Mesenchymal stem cell (in vitro differentiated cells and primary cell): Measurements from ENCODE around the gene SBNO2.

ENCODE experiments used
- DNase-seq: peaks from one replicate; pipeline ENCODE4 v3.0.0-alpha.2; 2013
- H2AFZ ChIP-seq: one replicate; pipeline ENCODE4 v1.6.1; 2013; ENCODE audit warnings: low read depth, mild to moderate bottlenecking, control low read depth, inconsistent platforms, low read length, moderate library complexity
- H2AK5ac ChIP-seq: 2 replicates; pipeline ENCODE4 v1.6.1; 2013; ENCODE audit warnings: low read length, moderate library complexity, mild to moderate bottlenecking, inconsistent platforms; ENCODE audit not compliant: severe bottlenecking
- H2BK120ac ChIP-seq: one replicate; pipeline ENCODE4 v1.6.1; 2013; ENCODE audit warnings: low read depth, mild to moderate bottlenecking, inconsistent platforms, low read length, moderate library complexity
- H2BK12ac ChIP-seq, 2 experiments: one replicate each; pipeline ENCODE4 v1.6.1; 2013; ENCODE audit warnings: inconsistent platforms in 2 of 2, low read length in 2 of 2, mild to moderate bottlenecking in 2 of 2, moderate library complexity in 2 of 2, control low read depth in 1 of 2
- H2BK15ac ChIP-seq: one replicate; pipeline ENCODE4 v1.6.1; 2013; ENCODE audit warnings: mild to moderate bottlenecking, low read depth, inconsistent platforms; ENCODE audit not compliant: poor library complexity, severe bottlenecking
- H2BK5ac ChIP-seq: 2 replicates; pipeline ENCODE4 v1.6.1; 2013; ENCODE audit warnings: low read depth, mild to moderate bottlenecking, low read length, control low read depth, inconsistent platforms; ENCODE audit not compliant: poor library complexity, severe bottlenecking
- H3K14ac ChIP-seq, 2 experiments: one replicate each; pipeline ENCODE4 v1.6.1; 2013; ENCODE audit warnings: inconsistent platforms in 2 of 2, low read length in 2 of 2, control low read depth in 1 of 2, mild to moderate bottlenecking in 1 of 2, moderate library complexity in 1 of 2
- H3K18ac ChIP-seq, 2 experiments: one replicate each; pipeline ENCODE4 v1.6.1; 2013; ENCODE audit warnings: inconsistent platforms in 2 of 2, low read length in 2 of 2, control low read depth in 1 of 2, low read depth in 1 of 2, mild to moderate bottlenecking in 1 of 2
- H3K23ac ChIP-seq, 2 experiments: one replicate each; pipeline ENCODE4 v1.6.1; 2013; ENCODE audit warnings: inconsistent platforms in 2 of 2, low read length in 2 of 2, mild to moderate bottlenecking in 2 of 2, moderate library complexity in 2 of 2, control low read depth in 1 of 2
- H3K27ac ChIP-seq: 2 replicates; pipeline ENCODE4 v1.5.1; 2013; ENCODE audit warnings: mild to moderate bottlenecking, moderate library complexity, low read length, control low read depth, inconsistent platforms; ENCODE audit not compliant: poor library complexity, severe bottlenecking
- H3K27me3 ChIP-seq, 2 experiments: 2 replicates each; pipeline versions ENCODE4 v1.6.1 to v1.7.0; 2013; ENCODE audit warnings: low read length in 2 of 2, mild to moderate bottlenecking in 2 of 2, moderate library complexity in 2 of 2, control low read depth in 1 of 2, inconsistent platforms in 1 of 2; ENCODE audit not compliant: control insufficient read depth in 1 of 2, insufficient read depth in 1 of 2
- H3K36me3 ChIP-seq, 2 experiments: 2 replicates each; pipeline versions ENCODE4 v1.6.1 to v1.7.0; 2013; ENCODE audit warnings: low read length in 2 of 2, control low read depth in 1 of 2, inconsistent platforms in 1 of 2, low read depth in 1 of 2, mild to moderate bottlenecking in 1 of 2; ENCODE audit not compliant: insufficient read depth in 2 of 2, control insufficient read depth in 1 of 2
- H3K4ac ChIP-seq, 2 experiments: one replicate each; pipeline ENCODE4 v1.6.1; 2013; ENCODE audit warnings: inconsistent platforms in 2 of 2, low read length in 2 of 2, mild to moderate bottlenecking in 2 of 2, moderate library complexity in 2 of 2, control low read depth in 1 of 2, low read depth in 1 of 2
- H3K4me1 ChIP-seq: 2 replicates; pipeline ENCODE4 v1.6.1; 2013; ENCODE audit warnings: low read depth, low read length, control low read depth; ENCODE audit not compliant: control insufficient read depth, insufficient read depth
- H3K4me2 ChIP-seq: 2 replicates; pipeline ENCODE4 v1.6.1; 2013; ENCODE audit warnings: low read length, mild to moderate bottlenecking, inconsistent platforms; ENCODE audit not compliant: poor library complexity, severe bottlenecking
- H3K4me3 ChIP-seq, 2 experiments: 2 replicates each; pipeline versions ENCODE4 v1.5.1 to v1.7.0; 2013; ENCODE audit warnings: low read length in 2 of 2, mild to moderate bottlenecking in 2 of 2, control low read depth in 1 of 2, low read depth in 1 of 2; ENCODE audit not compliant: insufficient read depth in 1 of 2
- H3K79me1 ChIP-seq: replicated peaks from 2 replicates; pipeline ENCODE4 v1.6.1; 2013; ENCODE audit warnings: mild to moderate bottlenecking, control low read depth, low read length, inconsistent platforms; ENCODE audit not compliant: poor library complexity, severe bottlenecking
- H3K9ac ChIP-seq: 2 replicates; pipeline ENCODE4 v1.7.0; 2013; ENCODE audit warnings: mild to moderate bottlenecking, low read length, moderate library complexity
- H3K9me3 ChIP-seq: 2 replicates; pipeline ENCODE4 v1.7.0; 2013; ENCODE audit warnings: mild to moderate bottlenecking, low read length; ENCODE audit not compliant: control insufficient read depth
- H4K8ac ChIP-seq: one replicate; pipeline ENCODE4 v1.6.1; 2013; ENCODE audit warnings: inconsistent platforms, mild to moderate bottlenecking, low read length, moderate library complexity
- H4K91ac ChIP-seq: one replicate; pipeline ENCODE4 v1.6.1; 2013; ENCODE audit warnings: mild to moderate bottlenecking, low read length, inconsistent platforms
- WGBS: methylation state at CpG from one replicate; pipeline ENCODE4 v1.1.7; 2013; ENCODE audit warnings: mixed read lengths; 5-methylcytosine and 5-hydroxymethylcytosine counted together

SBNO2 gene

GRCh38 chr19:1177322-1178114 lies 3.5 kb upstream of the SBNO2 start:
- Histone ChIP-seq H3K4me2 (peak overlapping the region; percentile 46), H3K9me3 (no peaks in the 10 kb centered on the region), H3K14ac (no peak overlapping the region), H2AK5ac (peak overlapping the region; percentile 70), H3K27me3 (no peaks in the 10 kb centered on the region), H2BK120ac (no peak overlapping the region), H3K4ac (peak overlapping the region; percentile 73 to 78), H3K36me3 (no peaks in the 10 kb centered on the region), H3K4me3 (peak overlapping the region in 1 of 2 experiments; percentile 41), H2AFZ (no peak overlapping the region), H3K9ac (peak overlapping the region; percentile 75), H3K4me1 (peaks cover 36% of the 10 kb centered on the region), H2BK12ac (peak overlapping the region; percentile 27 to 76), H4K91ac (peak overlapping the region; percentile 78), H3K23ac (peak overlapping the region in 1 of 2 experiments; percentile 56), H2BK5ac (peak overlapping the region; percentile 54), H4K8ac (peak overlapping the region; percentile 52), H3K79me1 (peaks cover 2% of the 10 kb centered on the region), H2BK15ac (no peak overlapping the region), H3K18ac (peak overlapping the region; percentile 80 to 81), H3K27ac (peak overlapping the region; percentile 95)
- peak; percentile 91 for DNase-seq
- WGBS, result 56% methylated on average over 24 of the region's 25 CpGs

- H2BK12ac ChIP-seq, result peak overlapping the region in 1 of 2 experiments; percentile 57
- H3K27me3 ChIP-seq, result no peaks in the 10 kb centered on the region
- H3K4me2 ChIP-seq, result peak overlapping the region; percentile 91
- peak overlapping the region; percentile 2 for H2AFZ ChIP-seq
- H3K23ac ChIP-seq, result peak overlapping the region in 1 of 2 experiments; percentile 14
- H3K79me1 ChIP-seq, result no peaks in the 10 kb centered on the region
- H2AK5ac ChIP-seq, result peak overlapping the region; percentile 31
- H3K9me3 ChIP-seq, result no peaks in the 10 kb centered on the region
- H3K9ac ChIP-seq, result peak overlapping the region; percentile 98
- H3K36me3 ChIP-seq, result peaks cover 4 to 31% of the 10 kb centered on the region in 2 experiments
- peak overlapping the region; percentile 98 for H2BK120ac ChIP-seq
- peaks cover 64% of the 10 kb centered on the region for H3K4me1 ChIP-seq
- H4K91ac ChIP-seq, result peak overlapping the region; percentile 91
- peak; percentile 60 for DNase-seq
- H3K27ac ChIP-seq, result peak overlapping the region; percentile 82
- H3K4ac ChIP-seq, result peak overlapping the region; percentile 90 to 94
- under 1% methylated on average over 42 of the region's 47 CpGs for WGBS
- H2BK15ac ChIP-seq, result peak overlapping the region; percentile 15
- H3K18ac ChIP-seq, result peak overlapping the region; percentile 10 to 93
- peak overlapping the region; percentile 95 for H3K14ac ChIP-seq
- H4K8ac ChIP-seq, result peak overlapping the region; percentile 66
- peak overlapping the region; percentile 75 to 89 for H3K4me3 ChIP-seq
- H2BK5ac ChIP-seq, result peak overlapping the region; percentile 68
These were observed 766 bp downstream of the SBNO2 start for GRCh38 chr19:1173159-1173844.

- peak overlapping the region; percentile 2 for H2AFZ ChIP-seq
- H3K36me3 ChIP-seq, result peaks cover 4 to 38% of the 10 kb centered on the region in 2 experiments
- WGBS, result 35% methylated on average over 25 of the region's 36 CpGs
- H3K27ac ChIP-seq, result peak overlapping the region; percentile 82
- no peaks in the 10 kb centered on the region for H3K9me3 ChIP-seq
- peak overlapping the region; percentile 90 to 94 for H3K4ac ChIP-seq
- H2AK5ac ChIP-seq, result peak overlapping the region; percentile 63
- peak overlapping the region; percentile 98 for H3K9ac ChIP-seq
- H3K18ac ChIP-seq, result peak overlapping the region; percentile 10 to 93
- H3K4me1 ChIP-seq, result peaks cover 67% of the 10 kb centered on the region
- peak; percentile 78 for DNase-seq
- no peak overlapping the region for H2BK120ac ChIP-seq
- H3K23ac ChIP-seq, result peak overlapping the region in 1 of 2 experiments; percentile 76
- H4K91ac ChIP-seq, result peak overlapping the region; percentile 75
- H3K79me1 ChIP-seq, result no peaks in the 10 kb centered on the region
- H2BK15ac ChIP-seq, result no peak overlapping the region
- peak overlapping the region; percentile 66 for H4K8ac ChIP-seq
- H2BK12ac ChIP-seq, result peak overlapping the region in 1 of 2 experiments; percentile 61
- H3K4me2 ChIP-seq, result peak overlapping the region; percentile 91
- H3K4me3 ChIP-seq, result peak overlapping the region; percentile 75 to 89
- H2BK5ac ChIP-seq, result peak overlapping the region; percentile 14
- peak overlapping the region in 1 of 2 experiments; percentile 87 for H3K14ac ChIP-seq
- no peaks in the 10 kb centered on the region for H3K27me3 ChIP-seq
These were observed 1.5 kb downstream of the SBNO2 start for GRCh38 chr19:1172353-1173158.
